ENCODE results near the gene NLK.
"Not testable (repeated sequence)": the region's sequence is repeated elsewhere in the genome, so short reads cannot be mapped to it uniquely, and the experiment has no call there.

NLK gene

DNA sequence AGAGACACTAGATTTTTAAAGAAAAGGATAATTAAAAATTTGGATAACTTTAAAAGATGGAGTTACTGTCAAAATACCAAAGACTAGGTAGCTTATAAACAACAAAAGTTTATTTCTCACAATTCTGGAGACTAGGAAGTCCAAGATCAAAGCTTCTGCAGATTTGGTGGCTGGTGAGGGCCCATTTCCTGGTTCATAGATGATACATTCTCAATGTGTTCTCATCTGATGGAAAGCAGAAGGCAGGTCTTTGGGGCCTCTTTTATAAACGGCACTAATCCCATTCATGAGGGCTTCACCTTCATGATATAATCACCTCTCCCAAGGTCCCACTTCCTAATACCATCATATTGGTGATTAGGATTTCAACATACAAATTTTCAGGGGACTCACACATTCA lies 33.7 kb downstream of the NLK start:
- DNase-seq: no peak

- DNase-seq: not testable (repeated sequence)
These were observed 34.7 kb downstream of the NLK start for GRCh38 chr17:28077140-28077539.

DNA sequence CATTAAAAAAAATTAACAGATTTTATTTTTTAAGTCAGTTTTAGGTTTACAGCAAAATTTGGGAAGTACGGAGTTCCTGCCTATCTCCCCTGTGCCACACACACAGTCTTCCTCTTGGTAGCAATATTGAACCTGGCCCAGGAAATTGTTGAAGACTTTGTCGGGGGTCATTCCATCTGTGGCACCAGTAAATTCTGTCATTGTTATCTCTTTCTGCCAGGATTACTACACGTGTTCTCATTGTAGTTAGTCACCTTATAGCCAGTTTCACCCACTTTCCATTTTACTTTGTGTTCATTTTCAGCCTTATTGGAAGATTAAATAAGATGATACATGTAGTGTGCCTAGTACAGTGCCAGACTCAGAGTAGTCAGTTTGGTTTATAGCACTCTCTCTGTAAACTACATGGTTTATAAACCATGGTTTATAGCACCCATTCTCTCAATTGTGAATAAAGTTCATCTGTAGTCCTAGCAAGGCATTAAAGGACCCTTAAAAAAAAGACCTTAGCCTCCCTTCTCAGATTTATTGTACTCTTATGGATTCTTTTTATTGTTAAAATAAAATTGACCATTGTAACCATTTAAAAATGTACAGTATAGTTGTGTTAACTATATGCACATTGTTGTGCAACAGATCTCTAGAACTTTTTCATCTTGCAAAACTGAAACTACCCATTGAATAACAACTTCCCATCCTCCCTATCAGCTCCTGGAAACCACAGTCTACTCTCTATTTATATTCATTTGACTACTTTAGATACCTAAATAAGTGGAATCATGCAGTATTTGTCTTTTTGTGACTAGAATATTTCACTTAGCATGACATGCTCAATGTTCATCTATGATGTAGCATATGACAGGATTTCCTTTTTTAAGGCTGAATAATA lies 36.1 kb downstream of the NLK start:
- no peak for DNase-seq

- DNase-seq: no peak
These were observed 39.0 kb downstream of the NLK start for GRCh38 chr17:28081467-28081866.

DNA sequence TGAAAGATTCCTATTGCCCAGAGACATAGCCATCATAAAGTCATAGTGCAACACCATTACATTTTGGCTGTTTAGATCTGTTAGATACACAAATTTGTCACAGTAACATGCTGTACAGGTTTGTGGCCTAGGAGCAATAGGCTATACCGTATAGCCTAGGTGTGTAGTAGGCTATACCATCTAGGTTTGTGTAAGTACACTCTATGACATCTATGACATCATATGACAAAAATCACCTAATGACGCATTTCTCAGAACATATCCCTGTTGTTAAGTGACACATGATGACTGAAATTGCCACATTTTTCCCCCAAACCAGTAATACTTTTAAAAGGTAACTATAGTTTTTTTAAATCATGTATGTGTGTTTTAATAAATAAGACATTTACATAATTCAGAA lies 43.3 kb downstream of the NLK start:
- no peak for DNase-seq

GRCh38 chr17:28086519-28086918 lies 44.0 kb downstream of the NLK start:
- no peak for DNase-seq

DNA sequence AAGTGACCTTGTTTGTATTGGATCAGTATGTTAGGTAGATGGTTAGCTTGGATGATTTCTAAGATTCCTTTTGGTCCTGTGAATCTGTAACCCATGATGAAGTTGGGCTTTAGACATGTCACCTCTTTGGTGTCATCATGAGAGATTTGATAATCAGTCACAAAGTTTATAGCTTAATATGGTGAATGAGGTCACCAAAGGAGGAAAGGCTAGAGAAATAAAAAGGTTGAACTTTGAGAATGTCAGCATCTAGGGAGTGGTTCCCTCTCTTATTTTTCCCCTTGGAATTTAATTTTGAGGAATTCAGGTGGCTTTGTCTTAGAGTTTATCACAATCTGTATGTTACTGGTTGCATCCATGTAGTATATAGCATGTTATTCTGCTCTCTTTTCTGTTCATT lies 45.3 kb downstream of the NLK start:
- no peak for DNase-seq

DNA sequence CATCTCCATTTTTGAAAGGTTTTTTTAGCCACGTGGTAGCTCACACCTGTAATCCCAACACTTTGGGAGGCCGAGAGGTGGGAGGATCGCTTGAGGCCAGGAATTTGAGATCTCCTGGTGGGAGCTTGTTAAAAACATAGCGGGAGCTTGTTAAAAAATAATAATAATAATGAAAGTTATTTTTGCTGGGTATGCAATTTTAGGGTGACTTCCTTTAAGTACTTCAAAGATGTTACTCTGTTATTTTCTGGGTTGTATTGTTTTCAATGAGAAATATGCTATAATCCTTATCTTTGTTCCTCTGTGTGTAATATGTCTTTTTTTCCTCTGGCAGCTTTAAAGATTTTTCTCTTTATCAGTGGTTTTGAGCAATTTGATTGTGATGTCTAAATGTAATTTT lies 48.1 kb downstream of the NLK start:
- DNase-seq: no peak

- no peak for DNase-seq
These were observed 49.6 kb downstream of the NLK start for GRCh38 chr17:28092088-28092487.

DNA sequence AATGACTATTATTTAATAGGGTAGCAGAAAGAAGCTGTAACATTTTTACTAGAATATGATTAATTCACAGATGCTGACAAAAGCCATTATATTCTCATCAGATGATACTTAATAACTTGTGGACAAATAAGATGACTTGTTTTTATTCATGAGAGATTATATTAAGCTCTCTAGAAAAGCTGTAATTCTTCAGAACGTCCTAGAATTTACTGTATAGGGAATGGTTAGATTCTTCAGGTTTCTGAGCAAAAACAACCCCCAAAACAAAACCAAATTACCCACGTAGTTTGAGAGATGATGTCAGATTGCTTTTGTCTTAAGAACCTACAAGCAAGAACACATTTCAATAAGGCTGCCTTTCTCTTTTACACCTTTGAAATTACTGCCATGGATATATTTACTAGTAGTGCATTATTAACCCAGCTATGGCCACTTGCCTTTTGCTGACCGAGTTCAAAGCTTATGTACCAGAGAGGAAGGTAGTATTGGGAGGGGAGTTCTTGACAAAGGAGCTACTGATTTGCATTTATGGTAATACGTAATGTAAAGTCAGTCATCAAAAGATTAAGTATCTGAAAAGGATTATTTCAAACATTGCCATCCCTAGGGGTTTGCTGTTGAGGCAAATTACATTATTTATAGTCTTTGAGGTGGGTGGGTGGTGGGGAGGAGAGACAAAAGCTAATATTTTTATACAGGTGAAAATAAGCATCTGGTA lies 51.7 kb downstream of the NLK start:
- no peak for DNase-seq

DNA sequence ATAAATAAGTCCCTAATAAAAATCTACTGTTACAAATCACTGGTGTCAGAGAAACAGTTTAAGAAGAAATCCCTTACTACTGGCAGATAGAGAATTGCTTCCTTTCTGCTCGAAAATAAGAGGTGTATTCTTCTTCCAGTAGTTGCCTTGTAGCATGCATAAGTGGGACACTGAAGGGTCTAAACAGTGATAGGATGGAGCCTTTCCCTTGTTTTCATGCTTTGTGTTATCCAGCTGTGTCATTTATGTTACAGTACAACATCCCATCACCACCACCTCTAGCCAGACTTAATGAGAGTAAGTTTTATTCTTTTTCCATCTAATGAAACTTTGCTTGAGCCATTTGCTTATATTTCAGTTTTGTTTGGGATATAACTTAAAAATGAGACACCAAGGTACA lies 54.3 kb downstream of the NLK start:
- DNase-seq: no peak

- no peak for DNase-seq
These were observed 54.8 kb downstream of the NLK start for GRCh38 chr17:28097254-28097653.

DNA sequence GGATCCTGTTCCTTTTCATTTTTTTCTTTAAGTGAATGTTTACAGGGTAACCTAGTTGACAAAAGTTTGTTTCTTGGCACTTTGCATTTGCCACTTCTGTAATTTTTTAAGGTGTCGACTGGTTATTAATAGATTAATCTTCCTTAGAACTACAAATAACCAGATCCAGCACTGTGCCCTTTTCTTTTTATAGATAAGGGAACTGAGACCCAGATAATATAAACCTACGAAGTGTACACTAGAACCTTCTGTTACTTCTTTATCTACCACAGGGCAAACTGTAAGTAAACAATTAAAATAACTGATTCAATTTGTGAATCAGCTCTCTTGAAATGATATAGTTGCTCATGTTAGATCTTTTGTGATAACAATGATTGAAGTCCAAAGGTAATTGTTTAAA lies 55.4 kb downstream of the NLK start:
- no peak for DNase-seq

- not testable (repeated sequence) for DNase-seq
These were observed 56.1 kb downstream of the NLK start for GRCh38 chr17:28098591-28098990.

- DNase-seq: no peak
These were observed 57.8 kb downstream of the NLK start for GRCh38 chr17:28100251-28100650.

DNA sequence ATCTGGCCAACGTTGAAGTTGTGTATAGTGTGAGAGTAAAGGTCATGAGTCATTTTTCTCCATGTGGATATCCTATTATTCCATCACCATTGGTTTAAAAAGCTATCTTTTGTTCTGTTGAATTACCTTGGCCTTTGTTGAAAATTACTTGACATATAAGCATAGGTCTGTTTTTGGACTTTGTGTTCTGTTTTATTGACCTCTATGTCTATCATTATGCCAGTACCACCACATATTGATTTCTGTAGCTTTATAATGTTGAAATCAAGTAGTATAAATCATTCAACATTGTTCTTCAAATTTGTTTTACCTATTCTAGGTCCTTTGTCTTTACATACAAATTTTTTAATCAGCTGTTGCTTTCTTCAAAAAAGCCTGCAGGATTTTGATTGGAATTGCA lies 58.5 kb downstream of the NLK start:
- DNase-seq: no peak

GRCh38 chr17:28101919-28102318 lies 59.4 kb downstream of the NLK start:
- DNase-seq: no peak

- DNase-seq: no peak
These were observed 63.0 kb downstream of the NLK start for GRCh38 chr17:28105501-28105900.

- DNase-seq: no peak
These were observed 67.7 kb downstream of the NLK start for GRCh38 chr17:28110184-28110583.

GRCh38 chr17:28112181-28112580 lies 69.7 kb downstream of the NLK start:
- DNase-seq: no peak

- DNase-seq: no peak
These were observed 70.1 kb downstream of the NLK start for GRCh38 chr17:28112606-28113005.

- DNase-seq: no peak
These were observed 70.8 kb downstream of the NLK start for GRCh38 chr17:28113269-28113668.

GRCh38 chr17:28115046-28115445 lies 72.6 kb downstream of the NLK start:
- DNase-seq: no peak

DNA sequence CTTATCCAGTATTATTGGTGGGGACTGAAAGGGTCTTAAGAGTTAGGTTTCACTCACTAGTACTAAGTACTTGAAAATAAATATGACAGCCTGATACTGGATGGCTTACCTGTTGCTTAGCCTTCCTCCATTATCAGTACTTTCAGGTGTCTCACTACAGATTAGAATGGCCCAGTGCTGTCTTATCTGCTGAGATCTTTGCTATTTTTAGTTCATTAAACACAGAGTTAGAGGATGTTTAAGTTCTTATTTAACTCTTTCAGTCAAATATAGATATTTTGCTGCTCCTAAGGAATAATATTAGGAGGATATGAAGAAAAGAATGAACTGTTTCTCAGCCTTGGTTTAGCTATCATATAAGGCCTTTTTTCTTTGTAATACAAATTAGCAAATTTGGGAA lies 74.8 kb downstream of the NLK start:
- DNase-seq: no peak
